Keratinocyte (primary cell): ENCODE data around the gene HOXC12. TPM values are rescaled to one million over a fixed set of nuclear protein-coding genes. Genes with fewer than 3 reads are reported as not detected.

Experiments
- DNase-seq: peaks from one replicate; pipeline ENCODE4 v3.0.0-alpha.2; 2011; ENCODE audit warnings: low read depth, missing footprints, low spot score
- FAIRE-seq: peaks from 2 replicates; lab custom pipeline; 2011; peaks lifted over from hg19 to GRCh38; lab: Jason Lieb, UNC
- H2AFZ ChIP-seq: 2 replicates; pipeline ENCODE4 v1.6.0; 2012; ENCODE audit warnings: low read length, control low read depth, inconsistent platforms; ENCODE audit not compliant: control insufficient read depth
- H3K27ac ChIP-seq: 2 replicates; pipeline ENCODE4 v1.5.1; 2011; ENCODE audit warnings: low read length; ENCODE audit not compliant: control insufficient read depth, insufficient read depth
- H3K27me3 ChIP-seq: 3 replicates; pipeline ENCODE4 v1.6.0; 2011; ENCODE audit warnings: low read length; ENCODE audit not compliant: control insufficient read depth, insufficient read depth; ENCODE audit errors: extremely low read depth
- H3K36me3 ChIP-seq, 2 experiments: 2 replicates in 1 of 2; 3 replicates in 1 of 2; pipeline ENCODE4 v1.5.1; 2011; ENCODE audit warnings: low read length in 2 of 2, mild to moderate bottlenecking in 1 of 2; ENCODE audit not compliant: control insufficient read depth in 2 of 2, insufficient read depth in 2 of 2; ENCODE audit errors: extremely low read depth in 1 of 2
- H3K4me1 ChIP-seq: 3 replicates; pipeline ENCODE4 v1.5.1; 2011; ENCODE audit warnings: low read length; ENCODE audit not compliant: control insufficient read depth, insufficient read depth; ENCODE audit errors: extremely low read depth
- H3K4me2 ChIP-seq: 3 replicates; pipeline ENCODE4 v1.6.0; 2011; ENCODE audit warnings: low read depth, low read length; ENCODE audit not compliant: control insufficient read depth, insufficient read depth; ENCODE audit errors: extremely low read depth
- H3K4me3 ChIP-seq, 3 experiments: fragments of 200-600 bp in 1 of 3; sonication (generic) in 1 of 3; 2 replicates in 2 of 3; 3 replicates in 1 of 3; pipeline ENCODE4 v1.5.1; 2011 to 2016; ENCODE audit warnings: low read length in 3 of 3, mild to moderate bottlenecking in 3 of 3, control low read depth in 2 of 3, inconsistent platforms in 1 of 3, low read depth in 1 of 3, mixed read lengths in 1 of 3, mixed run types in 1 of 3, moderate library complexity in 1 of 3; ENCODE audit not compliant: control insufficient read depth in 2 of 3, insufficient read depth in 2 of 3; ENCODE audit errors: extremely low read depth in 1 of 3
- H3K79me2 ChIP-seq: 2 replicates; pipeline ENCODE4 v1.6.0; 2012; ENCODE audit warnings: low read length; ENCODE audit not compliant: control insufficient read depth, insufficient read depth
- H3K9ac ChIP-seq: 3 replicates; pipeline ENCODE4 v1.6.0; 2011; ENCODE audit warnings: low read length; ENCODE audit not compliant: control insufficient read depth, insufficient read depth; ENCODE audit errors: extremely low read depth
- H3K9me1 ChIP-seq: 3 replicates; pipeline ENCODE4 v1.6.0; 2011; ENCODE audit warnings: low read length; ENCODE audit not compliant: control insufficient read depth, insufficient read depth; ENCODE audit errors: extremely low read depth
- H3K9me3 ChIP-seq: 2 replicates; pipeline ENCODE4 v1.5.1; 2012; ENCODE audit warnings: low read depth, low read length; ENCODE audit not compliant: control insufficient read depth
- H4K20me1 ChIP-seq: 3 replicates; pipeline ENCODE4 v1.6.0; 2011; ENCODE audit warnings: low read length; ENCODE audit not compliant: control insufficient read depth, insufficient read depth; ENCODE audit errors: extremely low read depth
- EZH2 ChIP-seq: IDR thresholded peaks from one replicate; pipeline ENCODE4 v1.6.1; 2012; ENCODE audit warnings: inconsistent platforms, mild to moderate bottlenecking, low read length, moderate library complexity
- dilution Hi-C: fragments of 300-500 bp; cut with MboI; formaldehyde crosslinking; loops from one replicate; pipeline ENCODE4 v1.7.0; 2020; ENCODE audit warnings: low sequenced_read_pairs; ENCODE audit not compliant: extremely low pct_ligation_motif_present
- polyA minus RNA-seq, 3 experiments: library from RNA; depleted of rRNA, polyadenylated mRNA; stranded (reverse); fragments of >200 nt; gene quantifications; 1 replicate in 1 of 3; 2 replicates in 1 of 3; 3 replicates in 1 of 3; pipeline ENCODE4 v1.2.3, GENCODE V29; 2011
- polyA plus RNA-seq, 5 experiments: library from polyadenylated mRNA; depleted of rRNA in 3 of 5; stranded (reverse) in 3 of 5; stranded (forward) in 1 of 5; unstranded in 1 of 5; fragments of >200 nt; gene quantifications; 1 replicate in 1 of 5; 2 replicates in 3 of 5; 3 replicates in 1 of 5; pipeline versions ENCODE4 v1.2.1 to v1.2.3, GENCODE V29; 2011 to 2012; ENCODE audit warnings: missing spikeins in 2 of 5, low read depth in 1 of 5, low replicate concordance in 1 of 5
- TF ChIP-seq, protein P1 (sequence below), 3 experiments: IDR thresholded peaks in 1 of 3; conservative IDR thresholded peaks in 1 of 3; optimal IDR thresholded peaks in 1 of 3; 2 replicates in 2 of 3; 3 replicates in 1 of 3; pipeline versions ENCODE3 to v1.5.1; 2011; ENCODE audit warnings: low read length in 3 of 3, mild to moderate bottlenecking in 3 of 3, moderate library complexity in 2 of 3, control low read depth in 1 of 3, inconsistent platforms in 1 of 3; ENCODE audit not compliant: insufficient read depth in 2 of 3; ENCODE audit errors: extremely low read depth in 1 of 3

Gene HOXC12, protein sequence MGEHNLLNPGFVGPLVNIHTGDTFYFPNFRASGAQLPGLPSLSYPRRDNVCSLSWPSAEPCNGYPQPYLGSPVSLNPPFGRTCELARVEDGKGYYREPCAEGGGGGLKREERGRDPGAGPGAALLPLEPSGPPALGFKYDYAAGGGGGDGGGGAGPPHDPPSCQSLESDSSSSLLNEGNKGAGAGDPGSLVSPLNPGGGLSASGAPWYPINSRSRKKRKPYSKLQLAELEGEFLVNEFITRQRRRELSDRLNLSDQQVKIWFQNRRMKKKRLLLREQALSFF
- polyA plus RNA-seq (0.35 to 1.2 TPM (median 0.47 TPM) in 3 replicates), polyA minus RNA-seq (0.53 to 1.1 TPM (median 0.61 TPM) in 3 replicates)
- polyA plus RNA-seq (2011; ENCODE audit: low read depth) = 0.34 TPM
- 0.43 and 0.44 TPM in 2 replicates for polyA plus RNA-seq (2011; cell fraction: cytosol; rRNA removed)
- 0.42 and 0.69 TPM in 2 replicates for polyA plus RNA-seq (2011; cell fraction: nucleus; rRNA removed)
- polyA plus RNA-seq (2012; ENCODE audit: low replicate concordance) = 1.0 and 1.2 TPM in 2 replicates
- 0.58 TPM for polyA minus RNA-seq (2011; cell fraction: cytosol; rRNA and poly(A)+ RNA removed)
- 0.21 and 0.78 TPM in 2 replicates for polyA minus RNA-seq (2011; cell fraction: nucleus; rRNA and poly(A)+ RNA removed)

DNA sequence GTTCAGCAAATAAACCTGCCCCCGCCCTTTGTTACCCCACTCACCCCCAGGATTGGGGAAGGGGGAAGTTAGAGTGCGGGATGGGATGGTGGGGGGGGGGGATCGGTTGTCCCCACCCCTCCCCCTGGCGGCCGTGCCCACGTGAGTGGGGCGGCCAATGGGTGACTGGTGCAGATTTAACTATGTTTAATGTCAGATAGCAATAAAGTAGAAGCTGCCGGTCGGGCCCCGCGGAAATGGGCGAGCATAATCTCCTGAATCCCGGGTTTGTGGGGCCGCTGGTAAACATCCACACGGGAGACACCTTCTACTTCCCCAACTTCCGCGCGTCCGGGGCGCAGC lies at the start of gene HOXC12:
TSS of gene HOXC12 (plus strand) at position 210 of the 342 bp plus-strand sequence. CDS start at position 237, 27 bp downstream.
- Histone ChIP-seq H4K20me1 (no peaks in the 10 kb centered on the region), H3K27me3 (peaks cover 92% of the 10 kb centered on the region), H3K9ac (peak within 1 kb of the TSS; percentile 52), H3K27ac (no peak within 1 kb of the TSS), H3K9me3 (no peaks in the 10 kb centered on the region), H2AFZ (peak within 1 kb of the TSS; percentile 80), H3K36me3 (no peaks in the 10 kb centered on the region), H3K4me3 (peak within 1 kb of the TSS; percentile 51 to 61 (median 60)), H3K9me1 (no peaks in the 10 kb centered on the region), H3K4me2 (peak within 1 kb of the TSS; percentile 85), H3K79me2 (no peaks in the 10 kb centered on the region), H3K4me1 (peaks cover 43% of the 10 kb centered on the region)
- DNase-seq = no peak
- FAIRE-seq = no peak
- TF ChIP-seq, protein P1, sequence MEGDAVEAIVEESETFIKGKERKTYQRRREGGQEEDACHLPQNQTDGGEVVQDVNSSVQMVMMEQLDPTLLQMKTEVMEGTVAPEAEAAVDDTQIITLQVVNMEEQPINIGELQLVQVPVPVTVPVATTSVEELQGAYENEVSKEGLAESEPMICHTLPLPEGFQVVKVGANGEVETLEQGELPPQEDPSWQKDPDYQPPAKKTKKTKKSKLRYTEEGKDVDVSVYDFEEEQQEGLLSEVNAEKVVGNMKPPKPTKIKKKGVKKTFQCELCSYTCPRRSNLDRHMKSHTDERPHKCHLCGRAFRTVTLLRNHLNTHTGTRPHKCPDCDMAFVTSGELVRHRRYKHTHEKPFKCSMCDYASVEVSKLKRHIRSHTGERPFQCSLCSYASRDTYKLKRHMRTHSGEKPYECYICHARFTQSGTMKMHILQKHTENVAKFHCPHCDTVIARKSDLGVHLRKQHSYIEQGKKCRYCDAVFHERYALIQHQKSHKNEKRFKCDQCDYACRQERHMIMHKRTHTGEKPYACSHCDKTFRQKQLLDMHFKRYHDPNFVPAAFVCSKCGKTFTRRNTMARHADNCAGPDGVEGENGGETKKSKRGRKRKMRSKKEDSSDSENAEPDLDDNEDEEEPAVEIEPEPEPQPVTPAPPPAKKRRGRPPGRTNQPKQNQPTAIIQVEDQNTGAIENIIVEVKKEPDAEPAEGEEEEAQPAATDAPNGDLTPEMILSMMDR (optimal IDR thresholded peaks at IDR 0.05 in 1 of 3, IDR thresholded peaks at IDR 0.05 in 1 of 3, conservative IDR thresholded peaks at IDR 0.05 in 1 of 3; ENCODE audit: extremely low read depth in 1 of 3, insufficient read depth in 2 of 3, low read length in 3 of 3) = no peak
- no peak for TF ChIP-seq EZH2
- dilution Hi-C loops = no loop called here

DNA sequence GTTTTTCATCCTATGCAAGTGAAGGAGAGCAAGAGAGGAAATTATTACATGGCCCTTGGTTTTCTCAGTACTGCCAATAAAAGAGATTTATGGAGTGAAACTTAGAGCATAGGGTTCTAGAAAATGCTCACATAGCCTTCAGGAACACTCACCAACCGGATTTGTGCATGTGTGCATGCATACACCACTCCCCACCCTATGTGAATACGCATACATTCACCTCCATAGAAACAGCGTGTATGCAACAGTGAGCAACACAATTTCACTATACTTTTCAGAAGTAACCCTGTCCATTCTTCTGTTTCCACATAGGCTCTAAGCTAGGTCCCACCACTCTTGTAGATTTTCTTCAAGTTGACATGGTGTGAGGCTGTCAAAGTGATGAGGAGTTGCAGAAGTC lies 47.6 kb upstream of the HOXC12 start:
- H3K36me3 ChIP-seq = no peaks in the 10 kb centered on the region
- dilution Hi-C loops = no loop called here
- no peaks in the 10 kb centered on the region for H3K79me2 ChIP-seq
- H3K4me2 ChIP-seq = no peak overlapping the region
- peaks cover 5% of the 10 kb centered on the region for H3K27me3 ChIP-seq
- TF ChIP-seq EZH2 = no peak
- TF ChIP-seq, protein P1 (optimal IDR thresholded peaks at IDR 0.05 in 1 of 3, IDR thresholded peaks at IDR 0.05 in 1 of 3, conservative IDR thresholded peaks at IDR 0.05 in 1 of 3; ENCODE audit: extremely low read depth in 1 of 3, insufficient read depth in 2 of 3, low read length in 3 of 3) = no peak
- peak; percentile 17 for FAIRE-seq
- H3K4me3 ChIP-seq = no peak overlapping the region
- no peaks in the 10 kb centered on the region for H3K9me1 ChIP-seq
- H3K9ac ChIP-seq = no peak overlapping the region
- H3K27ac ChIP-seq = no peak overlapping the region
- H3K9me3 ChIP-seq = no peaks in the 10 kb centered on the region
- DNase-seq = no peak
- no peak overlapping the region for H2AFZ ChIP-seq
- no peaks in the 10 kb centered on the region for H3K4me1 ChIP-seq
- H4K20me1 ChIP-seq = no peaks in the 10 kb centered on the region
